Measurements from ENCODE around the gene CDCA3. TPM values are rescaled to one million over a fixed set of nuclear protein-coding genes. Genes with fewer than 3 reads are reported as not detected.

The CDCA3 gene
- total and polyA plus RNA-seq, 2 experiments from 2014 or later = 47.4 to 75.6 TPM

- H3K9me3 Mint-ChIP-seq = no peaks in the 10 kb centered on the region
- Histone ChIP-seq H4K20me1 (replicated peaks; ENCODE audit: insufficient read depth) (no peaks in the 10 kb centered on the region), H3K36me3 (ENCODE audit: insufficient read depth) (no peaks in the 10 kb centered on the region), H2AFZ (no peak overlapping the region), H3K4me2 (no peak overlapping the region), H3K4me1 (ENCODE audit: insufficient read depth) (peaks cover 36% of the 10 kb centered on the region), H3K79me2 (replicated peaks; ENCODE audit: insufficient read depth) (no peaks in the 10 kb centered on the region), H3K27me3 (ENCODE audit: insufficient read depth) (no peaks in the 10 kb centered on the region), H3K9me2 (ENCODE audit: insufficient read depth) (no peaks in the 10 kb centered on the region), H3F3A (replicated peaks; ENCODE audit: low read depth) (peaks cover 20% of the 10 kb centered on the region), H3K27ac (ENCODE audit: low read depth) (no peak overlapping the region), H3K4me3 (no peak overlapping the region)
- H3K36me3 Mint-ChIP-seq (ENCODE audit: low read depth) = 0 out of 3 replicates have a peak, but pooled peaks cover 4% of the 10 kb centered on the region
- ATAC-seq (no peak), DNase-seq (ENCODE audit: low spot score) (no peak)
- H3K4me1 Mint-ChIP-seq = peaks cover 24% of the 10 kb centered on the region
- TF ChIP-seq POLR2AphosphoS5 (IDR thresholded peaks at IDR 0.05; ENCODE audit: low read depth) (no peak), STAT1 (IDR thresholded peaks at IDR 0.05; ENCODE audit: unreplicated experiment) (no peak), CREB1 (CRISPR knock-in tag; IDR thresholded peaks at IDR 0.05; ENCODE audit: low read depth) (no peak), ZNF114 (CRISPR knock-in tag; IDR thresholded peaks at IDR 0.05) (no peak), NANOG (IDR thresholded peaks at IDR 0.05; ENCODE audit: borderline replicate concordance) (no peak)
- peaks cover 15% of the 10 kb centered on the region for H3K27me3 Mint-ChIP-seq (ENCODE audit: insufficient read depth, low read depth, poor library complexity)
- no peak overlapping the region for H3K27ac Mint-ChIP-seq
- H3K4me3 Mint-ChIP-seq = no peak overlapping the region
These were observed 32.6 kb upstream of the CDCA3 start for GRCh38 chr12:6883683-6884082.

GRCh38 chr12:6883252-6883651, 32.2 kb upstream of the CDCA3 start:
- Histone ChIP-seq H3K4me1 (ENCODE audit: insufficient read depth) (peaks cover 31% of the 10 kb centered on the region), H4K20me1 (replicated peaks; ENCODE audit: insufficient read depth) (no peaks in the 10 kb centered on the region), H3K27ac (ENCODE audit: low read depth) (no peak overlapping the region), H3K36me3 (ENCODE audit: insufficient read depth) (no peaks in the 10 kb centered on the region), H3K79me2 (replicated peaks; ENCODE audit: insufficient read depth) (no peaks in the 10 kb centered on the region), H3F3A (replicated peaks; ENCODE audit: low read depth) (peaks cover 15% of the 10 kb centered on the region), H3K4me3 (no peak overlapping the region), H2AFZ (no peak overlapping the region), H3K27me3 (ENCODE audit: insufficient read depth) (no peaks in the 10 kb centered on the region), H3K4me2 (no peak overlapping the region), H3K9me2 (ENCODE audit: insufficient read depth) (no peaks in the 10 kb centered on the region)
- peaks cover 21% of the 10 kb centered on the region for H3K4me1 Mint-ChIP-seq
- H3K36me3 Mint-ChIP-seq (ENCODE audit: low read depth) = 0 out of 3 replicates have a peak, but pooled peaks cover 4% of the 10 kb centered on the region
- DNase-seq (ENCODE audit: low spot score) (no peak), ATAC-seq (no peak)
- no peaks in the 10 kb centered on the region for H3K9me3 Mint-ChIP-seq
- H3K27me3 Mint-ChIP-seq (ENCODE audit: insufficient read depth, low read depth, poor library complexity) = peaks cover 15% of the 10 kb centered on the region
- no peak overlapping the region for H3K27ac Mint-ChIP-seq
- H3K4me3 Mint-ChIP-seq = no peak overlapping the region
- TF ChIP-seq ZNF462 (CRISPR knock-in tag; IDR thresholded peaks at IDR 0.05) (no peak), NANOG (IDR thresholded peaks at IDR 0.05; ENCODE audit: borderline replicate concordance) (no peak), REST (IDR thresholded peaks at IDR 0.05; ENCODE audit: unreplicated experiment) (no peak), CTCF (conservative IDR thresholded peaks at IDR 0.05; ENCODE audit: low read depth in 2 of 2) (no peak), EZH2phosphoT487 (IDR thresholded peaks at IDR 0.05; ENCODE audit: unreplicated experiment) (no peak), ZNF114 (CRISPR knock-in tag; IDR thresholded peaks at IDR 0.05) (no peak), EZH2 (IDR thresholded peaks at IDR 0.05; ENCODE audit: low read depth, unreplicated experiment) (no peak)

Data from GM23338 (cell line).